KMS-11 (cell line): ENCODE measurements around the gene CORO6.

Experiments
- H2AFZ ChIP-seq: fragments of 200-600 bp; sonication (generic); 2 replicates; pipeline ENCODE4 v1.6.1; 2016; ENCODE audit warnings: antibody characterized with exemption, mixed run types, low read depth
- H3K27ac ChIP-seq: fragments of 200-600 bp; sonication (generic); 2 replicates; pipeline ENCODE4 v1.6.1; 2016; ENCODE audit warnings: mild to moderate bottlenecking, mixed run types
- H3K27me3 ChIP-seq: fragments of 200-600 bp; sonication (generic); 2 replicates; pipeline ENCODE4 v1.6.1; 2017; ENCODE audit warnings: mild to moderate bottlenecking, low read depth, mixed run types, moderate library complexity; ENCODE audit not compliant: insufficient read depth
- H3K36me3 ChIP-seq: fragments of 200-600 bp; sonication (generic); 2 replicates; pipeline ENCODE4 v1.6.1; 2017; ENCODE audit warnings: mild to moderate bottlenecking, mixed run types; ENCODE audit not compliant: insufficient read depth
- H3K4me1 ChIP-seq: fragments of 200-600 bp; sonication (generic); 2 replicates; pipeline ENCODE4 v1.6.1; 2016; ENCODE audit warnings: mild to moderate bottlenecking, low read depth, mixed run types; ENCODE audit not compliant: poor library complexity, severe bottlenecking
- H3K4me2 ChIP-seq: fragments of 200-600 bp; sonication (generic); 2 replicates; pipeline ENCODE4 v1.7.0; 2016; ENCODE audit warnings: mild to moderate bottlenecking, mixed run types
- H3K4me3 ChIP-seq: fragments of 200-600 bp; sonication (generic); IDR thresholded peaks from 2 replicates; pipeline ENCODE4 v1.6.1; 2017; ENCODE audit warnings: low read depth, low read length, mixed read lengths; ENCODE audit not compliant: insufficient read depth
- H3K79me2 ChIP-seq: fragments of 200-600 bp; sonication (generic); 2 replicates; pipeline ENCODE4 v1.6.1; 2016; ENCODE audit warnings: low read depth, mixed run types; ENCODE audit not compliant: insufficient read depth
- H3K9ac ChIP-seq: fragments of 200-600 bp; sonication (generic); 2 replicates; pipeline ENCODE4 v1.6.1; 2016; ENCODE audit warnings: mild to moderate bottlenecking, mixed run types
- H4K20me1 ChIP-seq: fragments of 200-600 bp; sonication (generic); 2 replicates; pipeline ENCODE4 v1.6.1; 2016; ENCODE audit warnings: mild to moderate bottlenecking, mixed run types; ENCODE audit not compliant: insufficient read depth
- TF ChIP-seq, protein P1 (sequence below): fragments of 200-600 bp; sonication (generic); conservative IDR thresholded peaks from 2 replicates; pipeline ENCODE4 v1.6.1; 2017; ENCODE audit warnings: low read depth, mild to moderate bottlenecking, antibody characterized with exemption, low read length, moderate library complexity, mixed read lengths

Gene CORO6

DNA sequence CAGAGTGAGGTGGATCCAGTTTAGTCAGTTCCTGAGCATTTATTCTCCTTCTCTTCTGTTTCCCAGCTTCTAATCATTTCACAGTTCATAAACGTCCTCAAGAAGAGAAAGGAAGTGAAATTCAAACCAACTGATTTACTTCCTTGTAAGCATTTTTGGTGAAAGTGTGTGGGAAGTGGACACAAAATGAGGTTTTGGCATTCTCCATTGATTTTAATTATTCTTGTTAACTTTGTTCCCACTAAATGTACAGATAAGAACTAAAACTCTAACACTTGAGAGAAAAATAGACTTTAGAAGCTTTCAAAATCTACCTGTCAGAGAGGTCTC is 42.7 kb upstream of the CORO6 start:
- Histone ChIP-seq H3K4me1 (no peaks in the 10 kb centered on the region), H3K36me3 (no peaks in the 10 kb centered on the region), H2AFZ (no peak overlapping the region), H3K9ac (no peak overlapping the region), H3K27me3 (no peaks in the 10 kb centered on the region), H3K4me3 (no peak overlapping the region), H3K79me2 (no peaks in the 10 kb centered on the region), H3K27ac (no peak overlapping the region), H4K20me1 (no peaks in the 10 kb centered on the region), H3K4me2 (no peak overlapping the region)
- TF ChIP-seq, protein P1, sequence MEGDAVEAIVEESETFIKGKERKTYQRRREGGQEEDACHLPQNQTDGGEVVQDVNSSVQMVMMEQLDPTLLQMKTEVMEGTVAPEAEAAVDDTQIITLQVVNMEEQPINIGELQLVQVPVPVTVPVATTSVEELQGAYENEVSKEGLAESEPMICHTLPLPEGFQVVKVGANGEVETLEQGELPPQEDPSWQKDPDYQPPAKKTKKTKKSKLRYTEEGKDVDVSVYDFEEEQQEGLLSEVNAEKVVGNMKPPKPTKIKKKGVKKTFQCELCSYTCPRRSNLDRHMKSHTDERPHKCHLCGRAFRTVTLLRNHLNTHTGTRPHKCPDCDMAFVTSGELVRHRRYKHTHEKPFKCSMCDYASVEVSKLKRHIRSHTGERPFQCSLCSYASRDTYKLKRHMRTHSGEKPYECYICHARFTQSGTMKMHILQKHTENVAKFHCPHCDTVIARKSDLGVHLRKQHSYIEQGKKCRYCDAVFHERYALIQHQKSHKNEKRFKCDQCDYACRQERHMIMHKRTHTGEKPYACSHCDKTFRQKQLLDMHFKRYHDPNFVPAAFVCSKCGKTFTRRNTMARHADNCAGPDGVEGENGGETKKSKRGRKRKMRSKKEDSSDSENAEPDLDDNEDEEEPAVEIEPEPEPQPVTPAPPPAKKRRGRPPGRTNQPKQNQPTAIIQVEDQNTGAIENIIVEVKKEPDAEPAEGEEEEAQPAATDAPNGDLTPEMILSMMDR = no peak

DNA sequence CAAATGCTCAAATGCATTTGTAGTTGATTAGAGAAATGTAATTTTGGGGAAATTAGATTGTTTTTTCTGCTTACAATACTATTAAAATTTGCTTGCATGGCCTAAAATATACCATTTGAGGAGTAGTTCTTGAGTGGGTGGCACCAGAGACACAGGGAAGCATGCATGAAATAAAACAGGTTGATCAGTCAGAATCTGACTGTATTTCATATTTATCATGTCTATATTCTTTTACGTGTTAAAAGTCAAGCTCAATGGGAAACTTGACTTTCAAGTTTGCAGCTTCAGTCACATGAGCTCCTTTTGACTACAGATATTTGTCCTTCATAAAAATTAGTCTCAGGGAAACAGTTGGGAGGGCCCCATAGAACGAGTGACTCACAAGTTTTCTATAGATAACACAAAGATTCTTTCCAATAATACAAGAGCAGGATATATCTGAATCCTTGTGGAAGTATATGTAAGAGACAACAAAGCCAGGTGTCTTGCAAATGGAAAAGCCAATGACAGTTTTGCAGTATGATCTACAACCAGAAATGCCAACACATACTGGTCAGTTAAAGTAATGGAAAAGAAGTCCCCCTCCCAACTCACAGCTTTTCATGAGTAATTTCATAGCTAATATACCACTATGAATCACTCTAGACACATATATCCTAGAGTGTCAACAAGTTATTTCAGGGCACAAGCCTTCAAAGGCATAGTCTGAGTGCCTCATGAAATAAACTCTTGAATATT is 42.2 kb upstream of the CORO6 start:
- no peak overlapping the region for H3K4me3 ChIP-seq
- no peaks in the 10 kb centered on the region for H3K27me3 ChIP-seq
- H3K9ac ChIP-seq = no peak overlapping the region
- no peaks in the 10 kb centered on the region for H3K36me3 ChIP-seq
- no peaks in the 10 kb centered on the region for H3K79me2 ChIP-seq
- H4K20me1 ChIP-seq = no peaks in the 10 kb centered on the region
- no peak overlapping the region for H2AFZ ChIP-seq
- no peak overlapping the region for H3K4me2 ChIP-seq
- TF ChIP-seq, protein P1 = no peak
- H3K4me1 ChIP-seq = no peaks in the 10 kb centered on the region
- no peak overlapping the region for H3K27ac ChIP-seq

DNA sequence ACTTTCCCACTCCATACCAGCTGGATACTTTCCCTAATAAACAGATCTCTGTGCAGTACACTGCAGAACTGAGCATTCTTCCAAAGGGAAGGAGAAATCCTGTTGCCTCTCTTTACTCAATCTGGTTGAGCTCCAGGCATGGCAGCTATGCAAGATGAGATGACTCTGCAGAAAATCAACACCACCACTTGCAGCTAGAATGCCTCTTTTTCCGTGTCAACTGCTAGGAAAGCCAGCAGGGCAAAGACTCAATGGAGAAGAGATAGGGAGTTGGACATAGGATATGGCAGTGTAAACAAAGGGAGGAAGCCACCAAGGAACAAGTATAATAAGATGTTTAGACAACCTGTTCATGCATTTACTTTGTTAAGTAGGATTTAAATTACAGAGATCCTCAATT is 40.4 kb upstream of the CORO6 start:
- no peaks in the 10 kb centered on the region for H3K27me3 ChIP-seq
- no peaks in the 10 kb centered on the region for H3K79me2 ChIP-seq
- TF ChIP-seq, protein P1 = no peak
- no peaks in the 10 kb centered on the region for H3K36me3 ChIP-seq
- H3K4me2 ChIP-seq = no peak overlapping the region
- H4K20me1 ChIP-seq = no peaks in the 10 kb centered on the region
- H3K27ac ChIP-seq = no peak overlapping the region
- H3K9ac ChIP-seq = no peak overlapping the region
- H2AFZ ChIP-seq = no peak overlapping the region
- H3K4me3 ChIP-seq = no peak overlapping the region
- H3K4me1 ChIP-seq = peaks cover 9% of the 10 kb centered on the region

DNA sequence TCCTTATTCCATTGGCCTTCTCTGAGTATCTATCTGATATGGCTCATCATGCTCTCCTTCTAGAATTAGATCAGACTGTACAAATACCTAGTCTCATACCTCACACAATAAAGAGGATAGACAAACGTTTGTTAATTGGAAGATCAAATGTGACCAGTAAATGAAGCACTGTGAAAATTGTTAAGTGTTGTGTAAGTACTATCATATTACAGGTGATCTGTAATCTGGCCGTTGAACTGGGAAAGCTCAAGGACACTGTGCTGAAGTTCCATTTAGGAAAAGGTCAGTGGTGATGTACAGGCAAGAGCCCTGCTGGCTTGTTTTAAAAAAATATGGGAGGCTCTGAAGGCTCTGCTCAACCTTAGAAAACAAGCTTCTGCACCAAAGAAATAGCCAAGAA is 38.5 kb upstream of the CORO6 start:
- Histone ChIP-seq H3K27ac (no peak overlapping the region), H3K79me2 (no peaks in the 10 kb centered on the region), H2AFZ (no peak overlapping the region), H3K9ac (no peak overlapping the region), H3K4me1 (peaks cover 9% of the 10 kb centered on the region), H3K4me3 (no peak overlapping the region), H3K27me3 (no peaks in the 10 kb centered on the region), H4K20me1 (no peaks in the 10 kb centered on the region), H3K36me3 (no peaks in the 10 kb centered on the region), H3K4me2 (no peak overlapping the region)
- TF ChIP-seq, protein P1 = no peak
